GM19324 (cell line): ENCODE measurements around the gene TULP3.
"Not testable (repeated sequence)": the region's sequence is repeated elsewhere in the genome, so short reads cannot be mapped to it uniquely, and the experiment has no call there.

Experiments used
- ATAC-seq: cut with Tn5 transposase; IDR thresholded peaks from one replicate; pipeline ENCODE4 v1.9.1; 2021; ENCODE audit warnings: mild to moderate bottlenecking, moderate library complexity; ENCODE audit not compliant: unreplicated experiment, low FRiP score

TULP3 gene

DNA sequence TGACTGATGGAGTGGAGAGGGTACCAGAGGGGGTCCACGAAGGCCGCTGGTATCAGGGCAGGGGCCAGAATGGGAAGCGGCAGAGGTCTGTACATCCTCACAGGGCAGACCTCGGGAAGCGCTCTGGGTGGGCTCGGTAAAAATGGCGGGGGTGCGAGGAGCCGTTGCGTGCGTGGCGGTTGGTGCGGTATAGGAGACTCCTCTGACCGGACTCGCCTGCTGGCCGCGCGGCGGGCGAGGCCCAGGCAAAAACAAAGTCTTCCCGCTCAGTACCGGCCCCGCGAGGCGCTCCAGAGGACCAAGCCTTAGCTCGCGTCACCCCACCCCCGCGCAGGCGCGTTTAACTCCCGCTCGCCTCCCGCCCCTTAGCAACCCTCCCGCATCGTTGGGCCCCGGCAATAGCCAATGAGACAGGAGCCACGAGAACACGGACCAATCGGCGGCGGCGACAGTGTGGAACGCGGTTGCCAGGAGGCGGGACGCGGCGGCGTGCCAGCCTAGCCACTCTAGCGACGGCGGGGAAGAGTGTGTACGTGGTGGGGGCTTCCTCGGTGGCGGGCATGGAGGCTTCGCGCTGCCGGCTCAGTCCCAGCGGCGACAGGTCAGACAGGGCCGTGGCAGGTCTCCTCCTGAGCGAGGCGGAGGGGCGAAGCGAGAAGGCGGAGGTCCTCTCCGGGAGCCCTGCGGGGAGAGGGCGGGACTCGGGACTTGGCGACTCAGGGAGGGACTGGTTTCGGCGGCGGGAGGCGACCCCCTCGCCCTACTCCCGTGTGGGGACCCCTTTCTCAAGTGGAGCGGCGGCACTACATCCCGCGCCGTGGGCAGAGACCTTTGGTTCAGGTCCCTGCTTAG is at the start of gene TULP3:
Gene TULP3, plus strand, starts transcription at position 504 of the 852 bp plus-strand sequence. Its CDS starts 57 bp downstream, at position 561.
- ATAC-seq: peak; percentile 99

- no peak for ATAC-seq
These were observed 49.5 kb upstream of the TULP3 start for GRCh38 chr12:2841056-2841650.

DNA sequence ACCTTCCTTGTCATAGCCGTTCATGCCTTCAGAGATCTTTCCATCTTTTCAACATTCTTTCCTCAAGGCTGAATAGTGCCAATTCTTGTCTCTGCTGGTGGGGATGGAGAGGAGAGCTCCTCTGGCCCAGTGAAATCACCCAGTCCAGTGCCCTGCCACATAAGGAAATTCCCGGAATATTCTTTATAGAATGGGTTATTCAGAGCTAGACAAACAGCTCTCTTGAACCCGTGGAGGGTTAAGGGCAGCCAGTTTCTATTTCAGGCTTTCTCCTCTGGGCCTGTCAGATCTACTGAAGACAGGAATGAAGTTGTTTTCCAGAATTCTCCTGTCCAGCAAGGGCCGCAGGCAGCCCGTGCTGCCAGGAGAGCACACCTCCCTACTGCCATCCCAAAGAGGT is 47.7 kb upstream of the TULP3 start:
- ATAC-seq: no peak

GRCh38 chr12:2844786-2845185 is 45.9 kb upstream of the TULP3 start:
- ATAC-seq: no peak

GRCh38 chr12:2845280-2845679 is 45.4 kb upstream of the TULP3 start:
- no peak for ATAC-seq

- ATAC-seq: no peak
These were observed 38.8 kb upstream of the TULP3 start for GRCh38 chr12:2851931-2852330.

DNA sequence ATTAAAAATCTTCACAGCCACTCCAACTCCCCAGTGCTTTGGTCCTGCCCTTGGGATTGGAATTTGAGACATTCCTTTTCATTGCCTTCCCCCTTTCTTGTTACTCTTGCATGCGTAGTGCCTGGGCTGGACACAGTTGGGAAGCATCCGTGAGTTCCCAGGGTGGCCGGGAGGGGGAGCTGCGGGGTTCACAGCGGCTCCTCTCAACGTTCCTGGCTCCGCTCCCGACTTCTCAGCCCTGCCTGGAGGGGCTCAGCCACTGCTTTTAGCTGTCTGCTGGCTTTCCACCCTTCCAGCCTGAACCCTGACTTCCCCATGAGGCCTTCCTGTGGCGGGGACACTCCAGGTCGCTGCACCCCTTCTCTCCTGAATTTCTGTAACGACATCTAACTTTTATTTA is 37.1 kb upstream of the TULP3 start:
- no peak for ATAC-seq

DNA sequence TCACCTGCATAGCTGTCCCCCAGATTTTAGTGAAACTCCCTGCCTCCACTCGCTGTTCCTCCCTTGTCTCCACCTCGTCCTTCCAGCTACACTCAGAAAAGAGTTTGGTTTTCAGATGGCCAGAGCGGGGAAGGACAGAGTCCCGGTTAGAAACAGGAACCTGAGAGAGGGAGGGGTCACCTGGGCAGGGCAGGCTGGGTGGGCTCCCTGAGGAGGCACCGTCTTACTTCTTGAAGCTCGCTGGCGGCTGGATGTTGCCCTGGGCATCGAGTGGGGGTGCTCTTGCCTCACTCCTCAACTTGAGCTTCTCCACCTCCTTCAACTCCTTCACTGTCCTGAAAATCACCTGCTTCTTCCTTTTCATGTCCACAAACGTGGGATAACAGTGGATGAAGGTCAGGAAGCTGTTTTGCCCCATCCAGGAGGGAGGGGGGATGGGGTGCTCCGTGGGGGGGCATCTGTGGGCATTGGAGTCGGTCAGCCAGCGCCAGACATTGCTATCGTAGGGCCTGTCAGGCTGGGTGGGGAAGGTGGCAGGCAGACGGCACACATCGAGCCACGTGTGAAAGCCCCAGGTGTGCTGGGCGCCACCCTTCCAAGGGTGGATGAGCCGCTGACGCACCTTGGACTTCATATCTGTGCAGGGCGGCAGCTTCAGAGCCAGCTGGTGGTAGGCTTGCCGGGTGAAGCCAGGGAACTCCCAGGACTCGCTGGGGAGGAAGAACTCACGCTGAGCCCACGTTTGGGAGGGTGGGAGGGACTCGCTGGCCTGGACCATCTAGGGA is 35.8 kb upstream of the TULP3 start:
- no peak for ATAC-seq

DNA sequence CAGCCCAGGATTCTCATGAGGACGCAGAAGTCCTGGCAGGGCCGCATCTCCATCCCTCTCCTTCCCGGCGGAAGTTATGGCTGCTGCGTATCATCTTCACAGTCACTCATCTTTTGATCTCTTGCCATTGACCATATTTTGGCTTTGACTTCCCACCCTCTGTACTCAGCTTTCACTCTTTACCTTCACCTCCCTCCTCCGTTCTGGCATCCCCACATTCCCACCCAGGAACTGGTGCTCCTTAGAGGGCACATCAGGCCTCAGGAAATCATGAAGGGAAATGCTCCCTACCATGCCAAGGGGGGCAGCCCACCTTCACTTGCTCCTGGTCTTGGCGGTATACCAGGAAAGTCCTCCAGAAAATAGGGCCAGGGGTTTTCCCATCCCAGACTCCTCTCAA is 35.1 kb upstream of the TULP3 start:
- no peak for ATAC-seq

DNA sequence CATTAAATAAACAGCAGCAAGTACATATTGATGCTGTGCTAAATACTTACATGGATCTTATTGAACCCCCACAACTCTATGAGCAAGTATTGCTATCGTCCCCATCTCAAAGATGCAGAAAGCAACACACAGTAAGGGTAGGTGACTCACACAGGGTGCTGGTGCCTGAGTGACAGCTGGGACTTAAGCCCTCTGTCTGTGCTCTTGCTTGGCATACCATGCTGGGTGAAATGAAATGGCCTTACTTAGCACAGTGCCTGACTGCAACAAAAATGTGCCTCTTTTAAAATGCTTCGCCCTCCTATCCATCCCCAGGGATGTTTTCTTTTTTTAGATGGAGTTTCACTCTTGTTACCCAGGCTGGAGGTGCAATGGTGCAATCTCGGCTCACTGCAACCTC is 34.6 kb upstream of the TULP3 start:
- no peak for ATAC-seq

GRCh38 chr12:2857021-2857431 is 33.7 kb upstream of the TULP3 start, which contains the start of gene TEX52:
Gene TEX52 (minus strand): TSS chr12:2857039. CDS start chr12:2857026, 13 bp downstream.
- ATAC-seq: no peak

DNA sequence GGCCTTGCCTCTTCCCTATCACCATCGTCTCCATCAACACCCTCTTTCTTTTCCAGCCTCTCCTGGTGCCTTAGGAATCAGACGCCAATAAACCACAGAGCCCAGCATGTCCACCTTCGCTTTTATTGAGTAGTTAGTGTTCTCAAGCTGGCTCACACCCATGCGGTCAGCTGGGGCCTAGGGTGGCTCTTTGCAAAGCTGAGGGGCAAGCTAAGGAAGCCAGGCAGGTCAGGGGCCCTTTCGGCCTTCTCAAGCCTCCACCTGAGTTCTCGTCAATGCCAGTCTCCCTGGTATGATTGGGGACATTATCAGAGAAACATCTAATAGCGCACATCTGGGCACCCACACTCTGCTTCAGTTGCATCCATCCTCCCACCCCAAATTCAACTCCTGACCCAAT is 33.1 kb upstream of the TULP3 start:
- no peak for ATAC-seq

DNA sequence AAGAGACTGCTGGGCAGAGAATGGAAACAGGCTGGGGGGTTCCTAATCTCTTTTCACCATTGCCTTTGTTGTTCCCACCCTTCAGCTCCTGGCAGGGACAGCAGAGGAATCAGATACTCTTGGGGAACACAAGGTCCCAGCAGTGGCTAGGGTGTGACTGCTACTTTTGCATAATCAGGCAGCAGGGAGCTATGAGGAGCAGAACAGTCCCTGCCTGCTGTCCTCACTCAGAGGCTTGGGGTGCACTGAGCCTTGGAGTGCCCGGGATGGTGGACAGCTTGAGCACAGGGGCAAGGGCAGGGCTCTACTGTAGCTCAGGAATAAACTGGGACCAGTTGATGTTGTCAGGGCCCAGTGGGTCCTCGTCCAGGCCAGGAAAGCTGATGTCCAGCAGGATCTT is 32.4 kb upstream of the TULP3 start:
- no peak for ATAC-seq

DNA sequence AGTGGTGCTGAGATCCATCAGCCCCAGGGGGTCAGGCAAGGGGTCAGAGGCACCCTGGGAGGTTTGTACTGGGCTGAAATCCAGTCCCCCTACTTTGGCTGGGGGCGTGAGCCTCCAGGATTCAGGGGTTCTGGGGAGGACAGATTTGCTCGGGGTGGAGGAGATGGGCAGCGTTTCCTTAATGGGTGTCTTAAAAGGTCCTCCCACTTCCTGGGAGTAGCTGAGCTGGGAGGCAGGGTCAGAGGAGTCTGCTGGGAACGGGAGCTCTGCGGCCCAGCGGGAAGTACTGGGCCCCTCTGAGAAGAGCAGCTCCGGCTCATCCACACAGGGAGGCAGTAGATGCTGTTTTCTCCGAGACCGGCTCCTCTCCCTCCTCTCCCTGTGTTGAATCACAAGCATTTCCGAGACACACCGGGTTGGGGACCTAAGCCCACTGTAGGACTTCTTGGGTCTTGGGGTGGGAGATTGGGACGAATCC is 31.7 kb upstream of the TULP3 start:
- no peak for ATAC-seq

GRCh38 chr12:2860170-2860569 is 30.5 kb upstream of the TULP3 start:
- no peak for ATAC-seq

DNA sequence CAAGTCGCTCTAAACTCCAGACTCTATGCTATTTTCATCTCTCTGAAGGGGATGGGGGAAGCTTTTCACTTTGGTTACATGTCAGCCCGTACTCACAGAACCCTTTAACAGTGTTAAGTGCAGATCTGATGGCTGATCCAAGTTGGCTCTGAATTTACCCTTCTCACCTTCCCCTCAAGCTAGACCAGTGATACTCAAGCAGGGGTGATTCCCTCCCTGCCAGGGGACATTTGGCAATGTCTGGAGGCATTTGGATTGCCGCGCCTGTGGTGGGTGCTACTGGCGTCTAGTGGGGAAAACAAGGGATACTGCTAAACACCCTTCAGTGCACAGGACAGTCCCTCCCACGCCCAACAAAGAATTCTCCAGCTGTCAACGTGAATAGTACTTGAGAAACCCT is 27.8 kb upstream of the TULP3 start:
- no peak for ATAC-seq

GRCh38 chr12:2863402-2863801 is 27.3 kb upstream of the TULP3 start:
- ATAC-seq: not testable (repeated sequence)

GRCh38 chr12:2864198-2864597 is 26.5 kb upstream of the TULP3 start:
- no peak for ATAC-seq

- ATAC-seq: not testable (repeated sequence)
These were observed 21.6 kb upstream of the TULP3 start for GRCh38 chr12:2868986-2869632.

- ATAC-seq: peak; percentile 14
These were observed 14.2 kb upstream of the TULP3 start for GRCh38 chr12:2876431-2877046.
